Uterus (tissue), 2 donors: ENCODE results near the gene DGAT2.

Source experiments
- CTCF ChIP-seq, 4 experiments: fragments of 200-600 bp in 2 of 4; fragments of 450-650 bp in 2 of 4; sonication (generic) in 2 of 4; IDR thresholded peaks; one replicate each; pipeline ENCODE4 v1.5.1; 2016 to 2019; ENCODE audit warnings: antibody characterized with exemption in 4 of 4, mild to moderate bottlenecking in 2 of 4, moderate library complexity in 1 of 4
- POLR2A ChIP-seq, 2 donors: fragments of 450-650 bp; IDR thresholded peaks; one replicate each; pipeline ENCODE4 v1.6.1; 2016; ENCODE audit warnings: antibody characterized with exemption in 2 of 2, mild to moderate bottlenecking in 1 of 2, moderate library complexity in 1 of 2

GRCh38 chr11:75767228-75767572 lies 1.4 kb upstream of the DGAT2 start:
- TF ChIP-seq CTCF (IDR thresholded peaks at IDR 0.05) (no peak), POLR2A (IDR thresholded peaks at IDR 0.05) (no peak)
